HG02840 (cell line): ENCODE results near the gene TRIM51.
"Not testable (repeated sequence)": the region's sequence is repeated elsewhere in the genome, so short reads cannot be mapped to it uniquely, and the experiment has no call there.

ENCODE experiments used
- ATAC-seq: cut with Tn5 transposase; IDR thresholded peaks from one replicate; pipeline ENCODE4 v1.9.1; 2021; ENCODE audit warnings: mild to moderate bottlenecking, moderate library complexity, moderate number of reproducible peaks; ENCODE audit not compliant: unreplicated experiment, low FRiP score

TRIM51 gene, protein sequence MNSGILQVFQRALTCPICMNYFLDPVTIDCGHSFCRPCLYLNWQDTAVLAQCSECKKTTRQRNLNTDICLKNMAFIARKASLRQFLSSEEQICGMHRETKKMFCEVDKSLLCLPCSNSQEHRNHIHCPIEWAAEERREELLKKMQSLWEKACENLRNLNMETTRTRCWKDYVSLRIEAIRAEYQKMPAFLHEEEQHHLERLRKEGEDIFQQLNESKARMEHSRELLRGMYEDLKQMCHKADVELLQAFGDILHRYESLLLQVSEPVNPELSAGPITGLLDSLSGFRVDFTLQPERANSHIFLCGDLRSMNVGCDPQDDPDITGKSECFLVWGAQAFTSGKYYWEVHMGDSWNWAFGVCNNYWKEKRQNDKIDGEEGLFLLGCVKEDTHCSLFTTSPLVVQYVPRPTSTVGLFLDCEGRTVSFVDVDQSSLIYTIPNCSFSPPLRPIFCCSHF

DNA sequence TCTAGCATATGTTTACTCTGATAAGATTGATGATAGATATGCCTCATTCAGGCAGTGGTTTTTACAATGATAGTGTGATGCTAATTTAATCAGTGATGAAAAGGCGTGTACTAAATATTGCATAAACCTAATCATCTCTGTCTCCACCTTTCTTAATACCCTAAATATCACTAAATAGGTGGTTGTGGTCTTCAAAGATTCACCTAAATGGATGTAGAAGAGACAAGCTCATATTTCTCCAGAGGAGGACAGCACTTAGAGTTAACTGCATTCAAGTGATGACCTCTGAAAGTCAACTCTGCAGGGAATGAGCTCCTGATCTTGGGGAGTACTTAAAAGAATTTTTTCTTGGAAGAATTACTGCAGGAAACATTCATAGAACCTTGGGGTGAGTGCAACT lies at the start of gene TRIM51:
Gene TRIM51 (plus strand): TSS at position 301 of the 400 bp plus-strand sequence. CDS start 2,132 bp downstream, outside the sequence.
- not testable (repeated sequence) for ATAC-seq

DNA sequence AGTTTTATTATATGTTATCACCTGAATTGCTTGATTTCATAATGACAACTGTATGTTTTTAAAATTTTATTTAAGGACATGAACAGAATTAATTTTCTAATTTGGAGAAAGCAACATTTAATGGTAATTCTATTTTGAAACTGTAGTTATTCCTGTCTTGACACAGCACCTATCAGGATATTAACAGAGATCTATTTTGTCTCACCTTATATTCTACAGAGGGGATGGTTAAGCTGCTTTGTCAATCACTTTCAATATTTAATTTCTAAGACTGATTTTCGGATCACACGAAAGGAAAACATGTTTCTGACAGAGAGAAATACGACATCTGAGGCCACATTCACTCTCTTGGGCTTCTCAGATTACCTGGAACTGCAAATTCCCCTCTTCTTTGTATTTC lies 44.6 kb upstream of the TRIM51 start, which contains the start of gene OR5D16:
Gene OR5D16 (plus strand): TSS at position 301 of the 400 bp plus-strand sequence. CDS start 0 bp downstream, at position 301.
- ATAC-seq = no peak

GRCh38 chr11:55847453-55847852 lies 35.6 kb upstream of the TRIM51 start:
- no peak for ATAC-seq

DNA sequence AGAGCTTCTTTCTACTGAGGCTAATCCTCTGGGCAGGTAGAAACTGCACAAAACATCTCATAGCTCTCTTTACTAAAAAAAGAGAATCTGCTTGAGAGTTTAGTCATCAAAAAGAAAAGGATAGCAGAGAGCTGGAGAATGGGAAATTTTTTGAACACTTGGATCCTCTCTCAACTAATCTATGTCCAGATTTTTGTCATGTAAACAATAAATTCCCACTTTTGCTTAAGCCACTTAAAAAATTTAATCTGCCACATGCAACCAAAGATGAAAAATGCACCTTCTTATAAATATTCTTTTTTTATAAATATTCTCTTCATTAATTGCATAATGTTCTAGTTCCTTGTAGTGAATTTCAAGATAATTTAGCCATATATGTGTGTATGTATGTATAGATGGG lies 34.1 kb upstream of the TRIM51 start:
- ATAC-seq = no peak

DNA sequence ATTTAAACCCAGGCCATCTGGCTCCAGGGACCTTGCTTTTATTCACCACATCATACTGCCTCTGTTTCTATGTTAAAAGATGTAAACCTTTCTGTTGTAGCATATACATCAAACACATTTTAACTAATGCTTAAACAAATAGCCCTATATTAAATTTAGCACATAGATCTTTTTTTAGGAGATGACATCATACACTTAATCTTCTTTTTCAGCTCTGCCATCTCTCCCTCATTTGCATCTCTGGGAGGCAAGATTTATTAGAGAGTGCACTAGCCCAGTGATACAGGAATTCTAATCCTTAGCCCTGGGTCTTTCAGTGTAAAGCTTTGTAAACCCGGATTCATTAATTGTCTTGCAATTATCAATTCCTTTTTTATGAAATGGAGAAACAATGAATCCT lies 31.0 kb upstream of the TRIM51 start:
- no peak for ATAC-seq

- no peak for ATAC-seq
These were observed 28.4 kb upstream of the TRIM51 start for GRCh38 chr11:55854704-55855103.

DNA sequence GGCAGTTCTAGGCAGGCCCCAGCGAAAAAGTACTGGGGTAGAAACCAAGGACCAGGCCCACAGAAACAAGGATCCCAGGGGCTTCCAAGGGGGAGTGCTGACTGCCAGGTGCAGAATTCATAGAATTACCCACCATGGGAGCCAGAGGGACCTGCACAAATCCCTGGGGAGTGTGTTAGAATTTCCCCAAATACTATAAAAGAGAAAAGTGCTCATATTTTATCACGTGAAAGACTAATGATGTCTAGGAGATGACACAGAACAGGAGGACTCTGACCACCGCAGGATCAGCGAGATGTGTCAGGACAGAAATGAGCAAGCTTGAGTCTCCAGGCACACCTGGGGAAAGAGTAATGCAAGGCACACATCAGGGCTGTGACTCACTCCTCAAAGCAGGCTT lies 15.7 kb upstream of the TRIM51 start:
- ATAC-seq = not testable (repeated sequence)

GRCh38 chr11:55872731-55873130 lies 10.4 kb upstream of the TRIM51 start:
- not testable (repeated sequence) for ATAC-seq

DNA sequence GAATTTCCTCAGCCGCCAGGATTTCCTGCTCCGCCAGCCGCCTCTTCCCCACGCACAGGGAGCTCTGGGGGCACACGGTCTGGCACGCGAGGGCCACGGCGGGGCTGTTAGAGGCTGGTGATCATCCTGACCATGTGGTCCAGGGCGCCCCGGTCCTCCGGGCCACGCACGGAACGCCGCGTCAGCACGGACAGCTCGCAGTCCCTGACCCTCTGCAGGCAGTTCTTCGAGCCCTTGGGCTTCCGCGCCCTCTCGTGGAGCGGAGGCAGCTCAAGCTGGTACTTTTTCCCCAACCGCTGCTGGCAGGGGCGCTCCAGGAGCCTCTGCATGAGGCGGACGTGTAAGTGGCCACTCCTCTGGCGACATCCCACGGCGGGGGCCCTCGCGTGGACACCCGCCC lies 10.0 kb upstream of the TRIM51 start:
- not testable (repeated sequence) for ATAC-seq

DNA sequence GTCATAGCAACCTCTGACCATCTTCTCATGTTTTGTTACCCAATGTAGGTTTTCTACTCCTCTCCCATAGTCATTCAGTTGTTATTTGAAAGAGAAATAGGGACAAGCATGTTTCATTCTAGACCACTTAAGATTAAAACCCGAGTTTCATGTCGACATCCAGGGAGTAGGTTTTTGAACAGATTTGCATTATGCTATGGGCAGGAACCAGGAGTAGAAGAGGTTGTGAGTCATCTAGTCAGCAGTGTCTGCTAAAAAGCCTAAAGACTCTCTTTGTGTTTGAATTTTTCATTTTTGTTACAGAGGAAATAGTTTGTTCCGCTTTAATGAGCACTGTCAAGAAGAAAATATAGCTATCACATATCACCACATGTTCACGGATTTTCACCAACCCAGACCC lies 1.9 kb downstream of the TRIM51 start:
- not testable (repeated sequence) for ATAC-seq

DNA sequence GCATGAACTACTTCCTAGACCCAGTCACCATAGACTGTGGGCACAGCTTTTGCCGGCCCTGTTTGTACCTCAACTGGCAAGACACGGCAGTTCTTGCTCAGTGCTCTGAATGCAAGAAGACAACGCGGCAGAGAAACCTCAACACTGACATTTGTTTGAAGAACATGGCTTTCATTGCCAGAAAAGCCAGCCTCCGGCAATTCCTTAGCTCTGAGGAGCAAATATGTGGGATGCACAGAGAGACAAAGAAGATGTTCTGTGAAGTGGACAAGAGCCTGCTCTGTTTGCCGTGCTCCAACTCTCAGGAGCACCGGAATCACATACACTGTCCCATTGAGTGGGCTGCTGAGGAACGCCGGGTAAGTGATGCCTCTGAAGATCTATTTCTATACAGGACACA lies 2.4 kb downstream of the TRIM51 start:
- ATAC-seq = not testable (repeated sequence)

DNA sequence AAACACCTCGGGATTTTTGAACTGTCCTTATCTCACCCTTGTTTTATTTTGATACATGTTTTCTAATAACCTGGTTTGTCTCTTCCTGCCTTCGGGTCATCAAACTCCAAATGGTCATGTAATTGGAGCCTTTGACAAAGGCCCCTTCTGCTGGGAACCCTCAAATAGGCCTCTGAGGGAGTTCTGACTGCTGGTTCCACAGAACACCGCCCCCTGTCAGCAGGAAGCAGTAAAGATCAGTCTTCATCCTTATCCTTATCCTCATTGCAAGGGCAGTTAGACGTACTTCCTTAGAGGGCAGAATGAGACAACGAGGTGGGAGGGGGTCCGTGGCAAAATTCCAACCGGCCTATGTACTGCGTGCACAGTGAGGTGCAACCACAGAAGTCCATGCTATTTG lies 12.1 kb downstream of the TRIM51 start:
- no peak for ATAC-seq

DNA sequence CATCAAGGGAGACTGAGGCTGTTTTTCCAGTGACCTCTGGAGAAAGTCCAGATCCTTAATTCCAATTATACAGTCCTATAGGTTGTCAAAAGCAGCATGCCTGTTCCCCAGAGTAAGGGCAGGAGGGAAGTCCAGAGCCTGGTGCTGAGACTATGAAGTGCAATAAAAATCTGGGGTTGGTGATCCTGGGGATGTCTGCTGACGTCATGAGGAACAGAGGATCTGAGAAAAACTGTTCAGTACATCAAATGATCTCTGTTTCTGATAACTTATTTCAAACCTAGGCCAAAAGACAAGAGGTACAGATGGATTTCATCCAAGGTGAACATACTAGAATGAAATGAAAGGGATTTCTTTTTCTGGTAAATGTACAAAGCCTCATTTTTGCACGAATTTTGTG lies 19.2 kb downstream of the TRIM51 start:
- no peak for ATAC-seq

DNA sequence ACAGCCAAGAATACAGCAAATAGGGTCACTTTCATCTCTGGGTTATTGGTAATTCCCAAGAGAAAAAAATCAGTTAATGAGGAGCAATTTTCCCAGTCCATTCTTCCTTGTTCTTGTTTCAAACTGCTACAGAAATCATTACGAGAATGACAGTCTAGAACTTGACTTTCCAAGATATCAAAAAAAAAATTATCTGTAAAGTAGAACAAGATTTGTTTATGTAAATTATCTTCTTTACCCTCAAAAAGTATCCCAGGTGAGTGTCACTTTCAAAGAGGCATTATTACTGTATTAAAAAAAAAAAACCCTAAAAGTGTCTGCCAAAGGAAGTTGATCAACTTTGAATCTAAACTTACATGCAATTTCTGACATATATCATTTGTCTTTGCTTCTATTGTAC lies 31.4 kb downstream of the TRIM51 start, which contains the start of gene OR5W2:
Gene OR5W2 (minus strand): TSS at position 101 of the 400 bp plus-strand sequence. CDS start 0 bp downstream, at position 101.
- ATAC-seq = no peak

- ATAC-seq = no peak
These were observed 37.4 kb downstream of the TRIM51 start for GRCh38 chr11:55920537-55920936.

DNA sequence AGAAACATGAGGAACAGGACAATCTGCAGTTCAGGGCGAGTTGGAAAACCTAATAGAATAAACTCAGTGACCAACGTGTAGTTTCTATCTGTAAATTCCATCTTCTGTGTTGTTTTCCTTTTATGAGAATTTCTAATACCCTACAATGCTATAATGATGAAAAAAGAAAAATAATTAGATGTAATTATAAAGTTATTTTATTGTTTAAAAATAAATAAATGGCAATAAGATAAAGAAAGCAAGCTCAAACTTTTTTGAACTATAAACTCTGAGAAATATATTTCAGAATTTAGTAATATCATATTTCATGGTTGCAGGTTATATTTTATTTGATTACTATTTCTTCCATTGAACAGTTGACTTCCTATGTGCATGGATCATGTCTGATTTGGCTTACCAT lies 53.2 kb downstream of the TRIM51 start, which contains the start of gene OR5I1:
Gene OR5I1 (minus strand): TSS at position 101 of the 400 bp plus-strand sequence. CDS start 0 bp downstream, at position 101.
- no peak for ATAC-seq
